IPS-18c (cell line): ENCODE results near the gene LRRC37A3.
"Not testable (repeated sequence)": the region's sequence is repeated elsewhere in the genome, so short reads cannot be mapped to it uniquely, and the experiment has no call there.

Source experiments
- H3K4me3 ChIP-seq: 2 replicates; pipeline ENCODE4 v1.7.0; 2013; ENCODE audit warnings: low read depth, mild to moderate bottlenecking, low read length, moderate library complexity; ENCODE audit not compliant: insufficient read depth
- H3K9me3 ChIP-seq: one replicate; pipeline ENCODE4 v1.6.1; 2013; ENCODE audit warnings: mild to moderate bottlenecking, low read length, moderate library complexity; ENCODE audit not compliant: control insufficient read depth, insufficient read depth

LRRC37A3 gene

DNA sequence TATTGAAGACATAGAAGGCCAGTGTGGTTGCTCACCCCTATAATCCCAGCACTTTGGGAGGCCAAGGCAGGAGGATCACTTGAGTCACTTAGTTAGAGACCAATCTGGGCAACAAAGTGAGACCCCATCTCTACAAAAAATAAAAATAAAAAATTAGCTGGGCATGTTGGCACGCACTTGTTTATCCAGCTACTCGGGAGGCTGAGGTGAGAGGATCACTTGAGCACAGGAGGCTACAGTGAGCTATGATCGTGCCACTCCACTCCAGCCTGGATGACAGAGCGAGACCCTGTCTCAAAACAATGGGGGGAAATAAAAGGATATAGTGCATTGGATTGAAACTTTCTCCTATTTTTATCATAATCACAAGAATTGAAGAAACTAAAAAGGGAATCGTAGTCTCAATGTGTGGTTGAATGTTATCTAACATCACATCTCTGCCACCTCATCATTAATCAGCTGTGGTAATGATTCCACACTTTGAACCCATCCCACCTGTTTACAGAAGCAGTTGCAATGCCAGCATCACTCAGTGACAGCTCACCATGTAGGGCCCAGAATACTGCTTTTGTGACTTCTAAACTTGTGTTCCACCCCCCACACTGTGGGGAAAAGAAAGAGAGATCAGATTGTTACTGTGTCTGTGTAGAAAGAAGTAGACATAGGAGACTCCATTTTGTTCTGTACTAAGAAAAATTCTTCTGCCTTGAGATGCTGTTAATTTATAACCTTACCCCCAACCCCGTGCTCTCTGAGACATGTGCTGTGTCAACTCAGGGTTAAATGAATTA is 10.3 kb upstream of the LRRC37A3 start:
- not testable (repeated sequence) for H3K4me3 ChIP-seq, H3K9me3 ChIP-seq

DNA sequence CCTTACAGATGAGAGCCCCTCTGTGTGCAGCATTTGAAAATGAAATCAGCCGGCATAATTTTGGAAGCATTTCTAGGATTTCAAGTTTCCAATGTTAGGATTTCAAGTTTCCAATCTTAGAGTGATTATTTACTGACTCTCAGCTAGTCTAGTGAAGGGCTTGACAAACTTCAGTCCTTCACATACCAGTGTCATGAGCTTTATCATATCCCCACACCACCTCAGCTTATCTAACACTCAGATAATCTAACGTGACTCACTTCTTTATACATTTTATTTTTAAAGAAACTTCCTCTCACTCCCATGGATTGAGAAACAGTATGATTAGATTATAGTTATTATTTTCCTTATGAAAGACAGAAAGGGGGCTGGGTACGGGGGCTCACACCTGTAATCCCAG is 9.4 kb upstream of the LRRC37A3 start:
- H3K4me3 ChIP-seq, H3K9me3 ChIP-seq: not testable (repeated sequence)

DNA sequence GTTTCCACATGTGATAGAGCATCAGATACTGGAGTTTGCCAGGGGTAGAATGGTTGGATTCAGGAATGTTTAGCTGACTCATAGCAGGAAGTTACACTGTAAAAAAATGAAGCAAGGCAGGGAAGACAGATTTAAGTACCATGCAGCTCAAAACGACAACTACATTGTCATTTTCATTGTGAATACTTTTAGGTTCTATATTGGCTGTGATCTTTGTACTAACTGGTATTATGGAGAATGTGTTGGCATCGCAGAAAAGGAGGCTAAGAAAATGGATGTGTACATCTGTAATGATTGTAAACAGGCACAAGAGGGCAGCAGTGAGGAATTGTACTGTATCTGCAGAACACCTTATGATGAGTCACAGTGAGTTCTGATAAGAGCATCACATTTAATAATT is 8.2 kb upstream of the LRRC37A3 start:
- not testable (repeated sequence) for H3K9me3 ChIP-seq, H3K4me3 ChIP-seq

GRCh38 chr17:64926430-64926829 is 7.2 kb upstream of the LRRC37A3 start:
- not testable (repeated sequence) for H3K4me3 ChIP-seq, H3K9me3 ChIP-seq

GRCh38 chr17:64925244-64925643 is 6.0 kb upstream of the LRRC37A3 start:
- H3K9me3 ChIP-seq, H3K4me3 ChIP-seq: not testable (repeated sequence)

GRCh38 chr17:64923051-64923568 is 3.8 kb upstream of the LRRC37A3 start:
- not testable (repeated sequence) for H3K4me3 ChIP-seq, H3K9me3 ChIP-seq

DNA sequence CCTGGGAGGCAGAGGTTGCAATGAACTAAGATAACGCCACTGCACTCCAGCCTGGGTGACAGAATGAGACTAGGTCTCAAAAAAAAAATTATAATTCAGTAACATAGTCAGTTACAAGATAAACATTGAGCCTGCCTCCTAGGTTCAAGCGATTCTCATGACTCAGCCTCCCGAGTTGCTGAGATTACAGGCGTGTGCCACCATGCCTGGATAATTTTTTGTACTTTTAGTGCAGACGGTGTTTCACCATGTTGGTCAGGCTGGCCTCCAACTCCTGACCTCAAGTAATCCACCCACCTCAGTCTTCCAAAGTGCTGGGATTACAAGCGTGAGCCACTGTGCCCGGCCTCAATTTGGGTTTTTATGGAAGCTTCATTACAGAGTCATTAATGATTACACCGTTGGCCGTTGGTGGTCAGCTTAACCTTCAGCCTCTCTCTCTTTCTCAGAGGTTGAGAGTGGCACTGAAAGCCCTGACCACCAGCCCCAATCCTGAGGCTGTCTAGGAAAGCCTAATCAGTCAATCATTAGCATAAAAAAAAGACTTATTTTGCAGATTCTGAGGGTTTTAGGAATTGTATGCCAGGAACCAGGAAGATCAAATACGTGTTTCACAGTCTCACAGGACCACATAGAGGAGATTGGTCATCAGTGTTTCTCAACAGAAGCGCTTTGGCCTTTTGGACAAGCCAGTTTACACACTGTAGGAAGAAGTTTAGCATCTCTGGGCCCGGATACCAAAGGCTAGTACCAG is 1.3 kb upstream of the LRRC37A3 start:
- Histone ChIP-seq H3K4me3 (no peak overlapping the region), H3K9me3 (no peaks in the 10 kb centered on the region)

DNA sequence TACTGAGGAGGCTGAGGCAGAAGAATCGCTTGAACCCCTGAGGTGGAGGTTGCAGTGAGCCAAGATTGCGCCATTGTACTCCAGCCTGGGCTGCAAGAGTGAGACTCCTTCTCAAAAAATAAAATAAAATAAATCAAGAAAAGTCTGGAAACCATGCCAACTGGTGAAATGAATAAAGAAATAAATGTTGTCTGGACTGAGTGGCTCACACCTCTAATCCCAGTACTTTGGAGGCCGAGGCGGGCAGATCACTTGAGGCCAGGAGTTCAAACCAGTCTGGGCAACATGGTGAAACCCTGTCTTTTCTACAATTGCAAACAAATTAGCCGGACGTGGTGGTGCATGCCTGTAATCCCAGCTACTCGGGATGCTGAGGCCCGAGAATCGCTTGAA is 744 bp upstream of the LRRC37A3 start:
- peak overlapping the region; percentile 76; the same call in 1 of the 2 replicates for H3K4me3 ChIP-seq
- no peaks in the 10 kb centered on the region for H3K9me3 ChIP-seq

- peak overlapping the region; percentile 47; the same call in 1 of the 2 replicates for H3K4me3 ChIP-seq
- H3K9me3 ChIP-seq: not testable (repeated sequence)
These were observed 413 bp downstream of the LRRC37A3 start for GRCh38 chr17:64918842-64919288.

- not testable (repeated sequence) for H3K4me3 ChIP-seq, H3K9me3 ChIP-seq
These were observed 1.7 kb downstream of the LRRC37A3 start for GRCh38 chr17:64917540-64917939.

- H3K4me3 ChIP-seq, H3K9me3 ChIP-seq: not testable (repeated sequence)
These were observed 4.0 kb downstream of the LRRC37A3 start for GRCh38 chr17:64915244-64915643.

- not testable (repeated sequence) for H3K4me3 ChIP-seq, H3K9me3 ChIP-seq
These were observed 9.1 kb downstream of the LRRC37A3 start for GRCh38 chr17:64910191-64910514.

- H3K4me3 ChIP-seq, H3K9me3 ChIP-seq: not testable (repeated sequence)
These were observed 9.6 kb downstream of the LRRC37A3 start for GRCh38 chr17:64909511-64910190.

GRCh38 chr17:64904069-64904468 is 15.2 kb downstream of the LRRC37A3 start:
- not testable (repeated sequence) for H3K4me3 ChIP-seq

DNA sequence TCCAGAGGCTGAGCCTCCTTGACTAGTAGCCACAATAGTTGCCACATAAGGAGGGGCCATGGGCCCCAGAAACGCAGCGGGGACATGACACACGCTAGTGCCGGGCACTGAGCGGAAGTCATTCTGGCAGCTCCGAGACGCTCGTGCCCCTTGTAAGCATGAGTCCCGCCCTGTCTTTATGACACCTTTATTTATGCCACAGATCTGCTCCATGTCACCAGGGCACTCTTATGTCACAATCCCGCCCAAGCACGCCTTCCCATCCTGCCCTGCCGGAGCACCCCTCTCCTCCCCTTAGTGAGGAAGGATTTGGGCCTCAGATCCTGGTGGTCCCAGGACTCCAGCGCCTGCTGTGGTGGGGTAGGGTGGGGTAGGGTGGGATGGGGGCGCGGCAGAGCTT is 22.1 kb downstream of the LRRC37A3 start:
- H3K9me3 ChIP-seq, H3K4me3 ChIP-seq: not testable (repeated sequence)

More at GRCh38 chr17:64904069-64904468, 15.2 kb downstream of the LRRC37A3 start:
- not testable (repeated sequence) for H3K9me3 ChIP-seq

DNA sequence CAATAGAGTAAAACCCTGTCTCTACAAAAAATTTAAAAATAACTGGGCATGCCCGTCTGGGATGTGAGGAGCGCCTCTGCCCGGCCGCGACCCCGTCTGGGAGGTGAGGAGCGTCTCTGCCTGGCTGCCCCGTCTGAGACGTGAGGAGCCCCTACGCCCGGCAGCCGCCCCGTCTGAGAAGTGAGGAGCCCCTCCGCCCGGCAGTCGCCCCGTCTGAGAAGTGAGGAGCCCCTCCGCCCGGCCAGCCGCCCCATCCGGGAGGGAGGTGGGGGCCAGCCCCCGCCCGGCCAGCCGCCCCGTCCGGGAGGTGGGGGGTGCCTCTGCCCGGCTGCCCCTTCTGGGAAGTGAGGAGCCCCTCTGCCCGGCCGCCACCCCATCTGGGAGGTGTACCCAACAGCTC is 45.1 kb downstream of the LRRC37A3 start:
- not testable (repeated sequence) for H3K4me3 ChIP-seq, H3K9me3 ChIP-seq

GRCh38 chr17:64847504-64848466 is 71.5 kb downstream of the LRRC37A3 start:
- not testable (repeated sequence) for H3K4me3 ChIP-seq

More at GRCh38 chr17:64847504-64848466, 71.5 kb downstream of the LRRC37A3 start:
- H3K9me3 ChIP-seq: not testable (repeated sequence)
